GM21529 (cell line): ENCODE results near the gene APCDD1.
"Not testable (repeated sequence)": the region's sequence is repeated elsewhere in the genome, so short reads cannot be mapped to it uniquely, and the experiment has no call there.

Experiments
- ATAC-seq: cut with Tn5 transposase; IDR thresholded peaks from one replicate; pipeline ENCODE4 v1.9.1; 2021; ENCODE audit not compliant: unreplicated experiment

APCDD1 gene

GRCh38 chr18:10524507-10525370 is 70.3 kb downstream of the APCDD1 start:
- ATAC-seq: no peak

GRCh38 chr18:10525371-10525691 is 70.9 kb downstream of the APCDD1 start:
- ATAC-seq: no peak

GRCh38 chr18:10525697-10526560 is 71.5 kb downstream of the APCDD1 start, which contains the start of gene NAPG:
TSS of gene NAPG (plus strand) at chr18:10526027. CDS start at chr18:10526103, 76 bp downstream.
- peak; percentile 68 for ATAC-seq

- peak; percentile 12 for ATAC-seq
Observed at GRCh38 chr18:10526561-10526949, 72.1 kb downstream of the APCDD1 start.

GRCh38 chr18:10528439-10528838 is 74.0 kb downstream of the APCDD1 start:
- ATAC-seq: no peak

GRCh38 chr18:10530002-10530401 is 75.6 kb downstream of the APCDD1 start:
- no peak for ATAC-seq

GRCh38 chr18:10530852-10531251 is 76.4 kb downstream of the APCDD1 start:
- ATAC-seq: no peak

GRCh38 chr18:10533111-10533510 is 78.7 kb downstream of the APCDD1 start:
- no peak for ATAC-seq

GRCh38 chr18:10536280-10536679 is 81.8 kb downstream of the APCDD1 start:
- no peak for ATAC-seq

- no peak for ATAC-seq
Observed at GRCh38 chr18:10537765-10538164, 83.3 kb downstream of the APCDD1 start.

- ATAC-seq: not testable (repeated sequence)
Observed at GRCh38 chr18:10539124-10539523, 84.7 kb downstream of the APCDD1 start.
